ENCODE data around the gene PRR14.
"Not testable (repeated sequence)": the region's sequence is repeated elsewhere in the genome, so short reads cannot be mapped to it uniquely, and the experiment has no call there.

PRR14 gene

GRCh38 chr16:30650369-30651123, at the start of gene PRR14:
PRR14 (plus strand) TSS chr16:30650960; CDS start chr16:30651646, 686 bp downstream.
- DNase-seq: peak; percentile 95

GRCh38 chr16:30601966-30602365, 48.8 kb upstream of the PRR14 start:
- DNase-seq: no peak

GRCh38 chr16:30602616-30603277, 48.0 kb upstream of the PRR14 start:
- DNase-seq: no peak

- DNase-seq: no peak
Measured at GRCh38 chr16:30603945-30604315, 46.8 kb upstream of the PRR14 start.

GRCh38 chr16:30604316-30604947, 46.3 kb upstream of the PRR14 start:
- no peak for DNase-seq

GRCh38 chr16:30605158-30605557, 45.6 kb upstream of the PRR14 start:
- DNase-seq: no peak

GRCh38 chr16:30606004-30606403, 44.8 kb upstream of the PRR14 start:
- no peak for DNase-seq

GRCh38 chr16:30609002-30609925, 41.5 kb upstream of the PRR14 start:
- DNase-seq: no peak

GRCh38 chr16:30609926-30610839, 40.6 kb upstream of the PRR14 start, which contains the start of gene ZNF689:
ZNF689 (minus strand) TSS chr16:30610389; CDS start chr16:30610041, 348 bp downstream.
- peak; percentile 68 for DNase-seq

GRCh38 chr16:30615358-30616091, 35.2 kb upstream of the PRR14 start:
- no peak for DNase-seq

GRCh38 chr16:30619202-30619601, 31.6 kb upstream of the PRR14 start:
- no peak for DNase-seq

GRCh38 chr16:30619638-30620037, 31.1 kb upstream of the PRR14 start:
- no peak for DNase-seq

GRCh38 chr16:30620169-30620568, 30.6 kb upstream of the PRR14 start:
- DNase-seq: no peak

- no peak for DNase-seq
Measured at GRCh38 chr16:30621765-30622164, 29.0 kb upstream of the PRR14 start.

- DNase-seq: no peak
Measured at GRCh38 chr16:30622455-30623032, 28.2 kb upstream of the PRR14 start.

GRCh38 chr16:30623536-30624283, 27.1 kb upstream of the PRR14 start:
- DNase-seq: no peak

- DNase-seq: no peak
Measured at GRCh38 chr16:30626236-30626635, 24.5 kb upstream of the PRR14 start.

GRCh38 chr16:30628628-30629540, 21.9 kb upstream of the PRR14 start:
- no peak for DNase-seq

GRCh38 chr16:30632454-30632853, 18.3 kb upstream of the PRR14 start:
- not testable (repeated sequence) for DNase-seq
